HG03575 (cell line): ENCODE measurements around the gene SLC1A3.
"Not testable (repeated sequence)": the region's sequence is repeated elsewhere in the genome, so short reads cannot be mapped to it uniquely, and the experiment has no call there.

Source experiments
- ATAC-seq: cut with Tn5 transposase; IDR thresholded peaks from one replicate; pipeline ENCODE4 v1.9.1; 2021; ENCODE audit not compliant: unreplicated experiment, insufficient number of reproducible peaks, low FRiP score; ENCODE audit errors: extremely low read depth

Gene SLC1A3

DNA sequence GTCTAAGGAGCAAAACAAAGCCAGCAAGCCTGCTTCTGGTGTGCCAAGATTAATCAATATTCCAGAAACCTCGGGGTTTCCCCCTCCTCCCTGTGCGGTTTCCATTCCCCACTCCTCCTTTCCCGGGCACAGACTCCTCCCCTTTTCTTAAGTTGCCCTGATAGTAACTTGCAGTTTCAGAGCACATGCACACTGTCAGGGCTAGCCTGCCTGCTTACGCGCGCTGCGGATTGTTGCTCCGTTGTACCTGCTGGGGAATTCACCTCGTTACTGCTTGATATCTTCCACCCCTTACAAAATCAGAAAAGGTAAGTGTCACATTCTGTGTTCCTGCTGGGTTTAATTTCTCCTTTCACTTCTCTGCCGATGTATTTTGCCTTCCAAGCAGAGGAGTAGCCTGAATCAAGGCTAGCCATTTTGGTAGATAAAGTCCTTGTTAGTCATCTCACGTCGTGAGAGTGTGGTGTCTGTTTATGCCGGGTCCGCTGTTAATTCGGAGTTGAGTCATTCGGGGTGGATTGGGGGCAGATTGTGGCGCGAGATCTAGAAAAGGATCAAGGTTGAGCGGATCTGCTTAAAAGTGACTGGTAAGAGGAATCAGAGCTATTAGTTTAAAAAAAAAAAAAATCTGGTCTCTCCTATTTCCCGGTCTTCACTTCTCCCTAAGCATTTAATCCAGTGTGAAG is at the start of gene SLC1A3:
Gene SLC1A3 (plus strand): TSS at position 179 of the 686 bp plus-strand sequence. CDS start 1,818 bp downstream, outside the sequence.
- ATAC-seq: peak; percentile 84

GRCh38 chr5:36558641-36559040 is 47.8 kb upstream of the SLC1A3 start:
- ATAC-seq: no peak

DNA sequence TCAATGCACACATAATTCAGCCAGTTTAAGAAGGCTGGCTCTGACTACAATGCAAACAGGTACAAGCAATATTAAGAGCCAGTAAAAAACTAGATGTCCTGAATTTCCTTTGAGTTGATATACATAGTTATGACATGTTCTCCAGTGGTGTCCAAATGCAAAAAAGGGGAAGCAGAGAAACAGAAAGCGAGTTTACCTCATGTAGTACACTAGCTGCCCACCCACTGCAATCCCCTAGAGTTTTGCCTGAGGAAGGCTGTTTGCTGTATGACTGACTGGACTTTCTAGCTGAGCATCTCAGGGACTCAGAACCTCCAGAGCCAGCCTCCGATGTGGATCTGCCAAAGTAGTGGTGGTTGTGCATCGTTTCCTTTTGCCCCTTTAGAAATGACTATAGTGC is 44.8 kb upstream of the SLC1A3 start:
- no peak for ATAC-seq

GRCh38 chr5:36569491-36569890 is 36.9 kb upstream of the SLC1A3 start:
- no peak for ATAC-seq

GRCh38 chr5:36570301-36571095 is 35.9 kb upstream of the SLC1A3 start:
- ATAC-seq: no peak

- ATAC-seq: no peak
These were observed 34.9 kb upstream of the SLC1A3 start for GRCh38 chr5:36571401-36572042.

DNA sequence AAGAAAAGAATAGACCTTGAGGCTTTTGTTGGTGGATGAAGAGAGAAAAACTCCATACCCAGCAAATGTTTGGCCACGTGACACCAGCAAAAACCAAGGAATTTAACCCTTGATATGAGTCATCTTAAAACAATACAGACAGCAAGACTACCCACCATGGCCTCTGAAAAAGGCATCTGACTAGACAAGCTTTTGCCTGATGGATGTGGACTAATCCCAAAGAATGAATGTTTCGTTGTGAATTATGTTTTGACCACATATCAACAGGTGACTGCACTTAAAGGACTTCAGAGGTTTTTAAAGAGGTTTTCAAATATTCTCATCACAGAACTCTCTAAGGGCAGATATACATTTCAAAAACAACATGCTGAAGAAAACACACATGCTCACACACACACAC is 33.0 kb upstream of the SLC1A3 start:
- ATAC-seq: no peak

- no peak for ATAC-seq
These were observed 31.0 kb upstream of the SLC1A3 start for GRCh38 chr5:36575361-36575781.

- no peak for ATAC-seq
These were observed 29.7 kb upstream of the SLC1A3 start for GRCh38 chr5:36576721-36577120.

GRCh38 chr5:36579858-36580257 is 26.5 kb upstream of the SLC1A3 start:
- not testable (repeated sequence) for ATAC-seq

- no peak for ATAC-seq
These were observed 25.3 kb upstream of the SLC1A3 start for GRCh38 chr5:36581070-36581469.

DNA sequence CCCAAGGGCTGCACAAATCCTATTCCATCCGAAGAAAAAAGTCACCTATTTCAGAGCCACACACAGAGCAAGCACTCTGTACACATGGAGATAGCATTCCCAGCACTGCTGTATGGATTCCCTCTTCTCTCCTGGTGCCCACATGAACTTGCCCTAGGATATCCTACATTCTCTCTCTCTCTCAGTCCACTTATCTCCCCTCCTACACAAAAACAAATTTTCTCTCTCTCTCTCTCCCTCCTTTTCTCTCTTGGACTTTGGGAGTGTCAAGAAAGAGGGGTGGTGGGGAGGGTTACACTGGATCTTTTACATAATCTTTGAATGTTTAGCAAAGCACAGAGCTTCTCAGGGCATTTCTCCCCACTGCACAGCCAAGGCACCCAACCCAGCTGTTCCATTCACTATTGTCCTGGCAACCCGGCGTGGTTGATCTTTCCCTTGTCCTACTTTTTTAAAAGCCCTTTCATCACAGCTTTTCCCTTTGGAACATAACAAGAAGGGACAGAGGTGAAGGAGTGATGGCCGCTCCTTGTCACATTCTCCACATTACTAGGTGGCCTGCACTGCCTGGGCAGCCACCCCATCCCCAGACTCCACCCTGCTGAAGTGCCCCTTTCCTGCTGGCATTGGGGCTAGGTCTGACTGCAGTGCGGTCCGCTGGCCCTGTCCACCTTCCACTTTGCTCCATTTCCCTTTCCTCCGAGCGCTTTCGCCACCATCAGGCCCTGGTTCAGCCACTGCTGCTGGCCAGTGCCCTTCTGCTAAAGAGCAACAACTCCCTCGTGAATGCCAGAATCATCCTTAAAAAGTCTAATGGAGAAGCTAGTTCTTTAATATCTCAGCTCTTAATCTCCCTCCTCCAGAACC is 22.2 kb upstream of the SLC1A3 start:
- ATAC-seq: no peak

DNA sequence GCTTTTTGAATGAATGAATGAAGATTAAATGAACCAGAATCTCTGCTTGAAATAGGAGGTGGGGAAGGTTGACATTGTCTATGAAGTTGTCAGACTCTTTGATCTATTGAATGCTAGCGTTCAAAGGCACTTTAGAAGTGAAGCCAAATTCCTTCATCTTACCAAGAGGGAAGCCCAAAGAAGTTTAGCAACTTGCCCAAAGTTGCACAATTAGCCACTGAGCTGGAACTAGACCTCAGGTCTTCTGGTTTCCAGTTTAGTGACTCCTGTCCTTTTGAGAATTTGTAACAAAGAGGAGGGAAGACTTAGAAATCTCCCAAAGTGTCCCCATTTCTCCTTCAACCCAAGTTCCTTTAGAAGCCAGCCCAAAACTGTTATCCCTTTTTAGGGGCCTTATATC is 20.7 kb upstream of the SLC1A3 start:
- no peak for ATAC-seq

- no peak for ATAC-seq
These were observed 19.1 kb upstream of the SLC1A3 start for GRCh38 chr5:36587354-36587753.

DNA sequence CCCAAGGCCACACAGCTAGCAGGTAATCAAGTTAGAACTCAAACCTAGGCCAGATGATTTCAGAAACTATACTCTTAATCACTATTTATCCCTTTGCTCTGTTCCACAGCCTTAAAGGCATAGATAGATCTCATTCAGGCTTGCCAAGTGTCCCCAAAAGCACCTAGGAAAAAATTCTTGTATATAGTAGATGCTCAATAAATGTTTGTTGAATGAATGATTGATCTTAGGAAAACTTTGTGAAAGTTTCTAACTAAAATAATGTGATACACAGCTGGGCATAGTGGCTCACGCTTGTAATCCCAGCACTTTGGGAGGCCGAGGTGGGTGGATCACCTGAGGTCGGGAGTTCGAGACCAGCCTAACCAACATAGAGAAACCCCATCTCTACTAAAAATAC is 16.7 kb upstream of the SLC1A3 start:
- not testable (repeated sequence) for ATAC-seq

DNA sequence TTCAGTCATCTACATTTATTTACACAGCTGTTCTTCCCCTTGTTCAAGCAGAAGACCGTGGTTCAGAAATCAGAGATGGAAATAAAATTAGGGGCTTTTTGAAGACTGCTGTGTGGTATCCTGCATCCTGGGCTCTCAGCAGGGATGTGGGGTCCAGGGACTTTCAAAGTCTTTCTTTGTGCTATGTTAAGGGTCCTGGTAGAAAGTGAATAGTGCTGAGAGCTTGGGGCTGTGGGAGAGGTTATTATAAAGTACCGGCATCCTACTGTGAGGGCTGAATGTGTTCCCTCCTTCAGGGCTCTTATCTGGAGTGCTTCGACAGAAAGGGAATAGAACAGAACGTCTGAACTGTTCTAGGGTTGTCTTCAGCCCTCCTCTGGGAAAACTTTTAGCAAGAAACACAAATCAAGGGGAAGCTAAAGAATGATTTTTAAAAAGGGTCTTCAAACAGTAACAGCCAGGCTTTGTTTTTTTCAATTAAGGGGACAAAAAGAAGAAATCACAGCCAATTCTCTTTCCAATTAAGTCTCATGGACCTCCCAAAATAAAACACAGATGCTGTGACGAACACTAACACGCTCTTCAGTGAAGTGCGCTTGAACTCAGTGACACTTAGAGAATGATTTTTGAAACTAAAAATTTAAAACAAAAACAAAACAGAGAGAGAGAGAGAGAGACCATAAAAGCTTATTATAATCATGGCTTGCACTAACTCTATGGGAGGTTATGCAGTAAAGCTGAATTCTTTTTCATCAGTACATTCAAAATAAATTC is 15.7 kb upstream of the SLC1A3 start:
- no peak for ATAC-seq

DNA sequence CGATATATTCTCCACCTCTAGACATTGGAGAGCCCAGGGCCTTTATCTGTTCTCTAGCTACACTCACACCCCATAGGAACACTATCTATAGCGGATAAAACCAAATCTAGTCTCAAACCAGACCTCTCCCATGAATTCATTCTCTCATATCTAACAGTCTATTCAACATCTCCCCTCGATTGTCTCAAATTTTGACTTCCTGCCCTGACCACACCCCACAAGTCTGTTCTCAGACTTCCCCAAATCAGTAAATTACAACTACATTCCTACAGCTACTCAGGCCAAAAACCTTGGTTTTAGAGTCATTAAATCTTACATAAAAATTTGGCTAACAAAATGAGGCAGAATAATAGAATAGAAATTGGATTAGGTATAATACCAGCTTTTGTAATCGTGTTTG is 12.5 kb upstream of the SLC1A3 start:
- ATAC-seq: no peak

DNA sequence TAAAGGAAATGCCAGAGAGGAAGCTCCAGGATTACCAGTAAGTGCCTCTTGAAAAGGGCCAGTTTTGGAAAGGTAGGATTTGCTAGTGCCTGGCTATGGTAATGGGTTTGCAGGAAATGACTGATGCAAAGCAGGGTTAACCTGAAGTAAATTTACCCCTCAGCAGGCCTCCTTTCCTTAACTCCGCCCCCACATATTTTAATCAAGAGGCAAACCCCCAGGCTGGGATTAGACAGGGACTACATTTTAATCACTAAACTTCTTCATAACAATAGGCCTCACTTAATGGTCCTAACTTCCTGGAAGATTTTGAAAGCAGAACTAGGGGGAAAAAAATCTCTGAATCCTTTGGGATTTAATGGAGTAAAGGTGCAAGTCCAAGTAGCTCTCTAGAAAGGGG is 10.2 kb upstream of the SLC1A3 start:
- ATAC-seq: no peak
